ENCODE data around the gene C1orf50. TPM values are rescaled to one million over a fixed set of nuclear protein-coding genes. Genes with fewer than 3 reads are reported as not detected.

Gene C1orf50
- total and polyA plus RNA-seq, 4 donors = 1.6 to 10.6 (median 6.1) TPM

DNA sequence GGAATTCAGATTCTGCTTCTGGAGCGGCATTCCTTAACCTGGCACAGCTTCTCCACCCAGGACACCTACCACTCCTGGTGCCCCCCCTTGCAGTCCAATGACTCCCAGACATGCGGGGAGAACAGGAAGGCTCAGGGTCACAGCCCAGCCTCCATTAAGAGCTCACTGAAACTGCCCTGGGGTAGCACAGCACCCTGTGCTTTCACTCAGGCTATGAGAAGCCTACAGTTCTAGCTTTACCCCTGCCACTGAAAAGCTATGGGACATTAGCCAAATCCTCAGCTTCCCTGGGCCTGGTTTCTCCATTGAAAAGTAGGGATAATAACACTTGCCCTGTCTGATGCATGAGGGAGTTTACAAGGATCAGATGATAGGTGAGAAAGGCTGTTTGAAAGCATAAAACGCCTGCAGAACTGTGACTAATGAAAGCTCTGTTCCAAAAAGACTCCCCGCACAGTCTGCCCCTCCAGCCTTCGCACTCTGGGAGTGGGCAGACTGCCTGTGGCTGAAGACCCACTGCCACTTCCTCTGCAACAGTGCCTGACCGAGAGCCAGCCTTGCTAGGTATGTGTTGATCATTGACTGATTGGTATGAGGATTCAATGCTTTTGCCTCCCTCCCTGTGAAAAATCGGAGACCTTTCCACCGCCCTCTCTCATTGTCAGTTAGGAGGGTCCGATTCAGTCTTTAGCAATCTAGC, 24.3 kb upstream of the C1orf50 start:
- no peak for ATAC-seq (ENCODE audit: low FRiP score)
- no peaks in the 10 kb centered on the region for H3K4me1 ChIP-seq (ENCODE audit: control insufficient read depth in 1 of 2, insufficient read depth in 2 of 2, low read length in 2 of 2)
- intact Hi-C loops (cut with DNase I) = loop anchor here (10.0 kb wide), 2 partner anchors 168 to 398 kb away; no protein-coding TSS in a partner anchor
- H3K4me3 ChIP-seq (ENCODE audit: low read length in 2 of 2) = no peak overlapping the region
- H3K36me3 ChIP-seq (ENCODE audit: control insufficient read depth in 1 of 2, insufficient read depth in 2 of 2, low read length in 1 of 2) = peaks cover 0 to 4% of the 10 kb centered on the region in 2 donors
- H3K27me3 ChIP-seq (ENCODE audit: control insufficient read depth in 1 of 2, insufficient read depth in 2 of 2, low read length in 1 of 2) = no peaks in the 10 kb centered on the region
- H3K27ac ChIP-seq (ENCODE audit: low read depth in 1 of 2, low read length in 2 of 2) = no peak overlapping the region
- WGBS, 2 donors = 85 to 88% methylated on average over 9 of the region's 9 CpGs
- no peaks in the 10 kb centered on the region for H3K9me3 ChIP-seq (ENCODE audit: control insufficient read depth, low read length)
- no peak for DNase-seq

DNA sequence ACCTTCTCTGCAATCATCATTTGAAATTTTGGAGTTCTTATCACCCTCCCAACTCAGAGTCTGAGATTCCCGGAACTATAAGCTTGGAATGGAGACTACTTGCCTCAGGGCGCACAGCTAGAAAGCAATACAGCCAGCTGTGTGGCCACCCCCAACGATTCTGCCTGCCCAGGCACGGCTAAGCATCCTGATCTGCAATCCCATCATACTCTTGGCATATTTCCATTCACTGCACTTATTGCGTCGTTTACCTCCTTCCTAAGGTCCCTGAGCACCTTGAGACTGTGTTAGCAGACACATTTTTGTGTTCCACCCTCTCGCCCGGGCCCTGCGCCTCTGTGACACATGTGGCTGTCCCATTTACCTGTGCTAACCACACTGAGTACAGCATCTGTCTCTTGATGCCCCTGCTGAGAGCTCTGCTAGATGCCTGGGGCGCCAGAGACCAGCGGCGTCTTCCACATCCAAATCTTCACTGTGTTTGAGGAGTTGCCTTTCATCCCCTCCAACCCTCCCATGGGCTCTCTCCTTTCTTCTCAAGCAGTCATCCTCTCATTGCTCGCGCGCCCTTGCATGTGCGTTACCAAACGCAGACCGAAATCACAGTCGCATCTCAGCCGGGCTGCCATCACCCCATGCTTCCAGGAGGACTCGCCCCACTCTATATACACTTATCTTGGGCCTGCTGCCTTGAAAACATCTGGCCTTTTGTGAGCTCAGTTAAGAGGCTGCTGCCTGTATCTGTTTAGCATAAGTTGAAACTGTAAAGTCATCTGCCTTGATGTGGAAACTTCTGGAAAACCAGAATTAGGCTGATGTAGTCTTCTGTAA, 23.5 kb upstream of the C1orf50 start:
- no peak overlapping the region for H3K27ac ChIP-seq (ENCODE audit: low read depth in 1 of 2, low read length in 2 of 2)
- no peak for ATAC-seq (ENCODE audit: low FRiP score)
- H3K27me3 ChIP-seq (ENCODE audit: control insufficient read depth in 1 of 2, insufficient read depth in 2 of 2, low read length in 1 of 2) = no peaks in the 10 kb centered on the region
- DNase-seq = no peak
- no peak overlapping the region for H3K4me3 ChIP-seq (ENCODE audit: low read length in 2 of 2)
- no peaks in the 10 kb centered on the region for H3K9me3 ChIP-seq (ENCODE audit: control insufficient read depth, low read length)
- H3K4me1 ChIP-seq (ENCODE audit: control insufficient read depth in 1 of 2, insufficient read depth in 2 of 2, low read length in 2 of 2) = no peaks in the 10 kb centered on the region
- intact Hi-C loops (cut with DNase I) = loop anchor here (10.0 kb wide), 2 partner anchors 169 to 399 kb away; no protein-coding TSS in a partner anchor
- 75 to 79% methylated on average over 21 of the region's 21 CpGs for WGBS, 2 donors
- H3K36me3 ChIP-seq (ENCODE audit: control insufficient read depth in 1 of 2, insufficient read depth in 2 of 2, low read length in 1 of 2) = peaks cover 0 to 7% of the 10 kb centered on the region in 2 donors

GRCh38 chr1:42744148-42744413, 23.0 kb upstream of the C1orf50 start:
- no peak for ATAC-seq (ENCODE audit: low FRiP score)
- Histone ChIP-seq H3K27ac (ENCODE audit: low read depth in 1 of 2, low read length in 2 of 2) (no peak overlapping the region), H3K4me1 (ENCODE audit: control insufficient read depth in 1 of 2, insufficient read depth in 2 of 2, low read length in 2 of 2) (no peaks in the 10 kb centered on the region), H3K27me3 (ENCODE audit: control insufficient read depth in 1 of 2, insufficient read depth in 2 of 2, low read length in 1 of 2) (no peaks in the 10 kb centered on the region), H3K4me3 (ENCODE audit: low read length in 2 of 2) (no peak overlapping the region), H3K9me3 (ENCODE audit: control insufficient read depth, low read length) (no peaks in the 10 kb centered on the region), H3K36me3 (ENCODE audit: control insufficient read depth in 1 of 2, insufficient read depth in 2 of 2, low read length in 1 of 2) (peaks cover 0 to 8% of the 10 kb centered on the region in 2 donors)
- WGBS, 2 donors = 91 to 93% methylated on average over 9 of the region's 9 CpGs
- intact Hi-C loops (cut with DNase I) = loop anchor here (10.0 kb wide), 2 partner anchors 169 to 399 kb away; no protein-coding TSS in a partner anchor
- DNase-seq = no peak

DNA sequence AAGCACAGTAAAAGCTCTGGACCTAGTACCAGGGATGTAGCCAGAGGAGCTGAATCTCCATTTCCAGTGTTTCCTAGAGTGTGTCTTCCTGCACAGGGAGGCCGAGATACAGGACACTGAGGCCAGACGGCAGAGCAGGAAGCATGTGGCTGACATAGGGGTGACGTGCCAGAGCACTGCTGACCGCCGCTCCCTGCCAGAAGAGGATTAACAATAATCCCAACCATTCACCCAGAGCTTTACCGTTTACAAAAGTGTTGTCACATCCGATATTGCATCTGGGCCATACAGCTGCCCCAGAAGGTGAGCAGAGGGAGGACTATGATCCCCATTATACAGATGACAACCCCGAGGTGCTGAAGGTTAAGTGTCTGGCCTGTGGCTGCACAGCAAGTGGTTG, 21.2 kb upstream of the C1orf50 start:
- 81 to 83% methylated on average over 8 of the region's 8 CpGs for WGBS, 2 donors
- Histone ChIP-seq H3K36me3 (ENCODE audit: control insufficient read depth in 1 of 2, insufficient read depth in 2 of 2, low read length in 1 of 2) (peaks cover 0 to 8% of the 10 kb centered on the region in 2 donors), H3K4me3 (ENCODE audit: low read length in 2 of 2) (no peak overlapping the region), H3K27me3 (ENCODE audit: control insufficient read depth in 1 of 2, insufficient read depth in 2 of 2, low read length in 1 of 2) (no peaks in the 10 kb centered on the region), H3K4me1 (ENCODE audit: control insufficient read depth in 1 of 2, insufficient read depth in 2 of 2, low read length in 2 of 2) (no peaks in the 10 kb centered on the region), H3K27ac (ENCODE audit: low read depth in 1 of 2, low read length in 2 of 2) (no peak overlapping the region), H3K9me3 (ENCODE audit: control insufficient read depth, low read length) (no peaks in the 10 kb centered on the region)
- DNase-seq = no peak
- ATAC-seq (ENCODE audit: low FRiP score) = no peak
- intact Hi-C loops (cut with DNase I) = loop anchor here (5.0 to 10.0 kb wide), 3 partner anchors 171 to 401 kb away; no protein-coding TSS in a partner anchor

- no peaks in the 10 kb centered on the region for H3K4me1 ChIP-seq (ENCODE audit: control insufficient read depth in 1 of 2, insufficient read depth in 2 of 2, low read length in 2 of 2)
- H3K36me3 ChIP-seq (ENCODE audit: control insufficient read depth in 1 of 2, insufficient read depth in 2 of 2, low read length in 1 of 2) = peaks cover 0 to 8% of the 10 kb centered on the region in 2 donors
- no peak overlapping the region for H3K4me3 ChIP-seq (ENCODE audit: low read length in 2 of 2)
- ATAC-seq (ENCODE audit: low FRiP score) (no peak), DNase-seq (no peak)
- H3K27ac ChIP-seq (ENCODE audit: low read depth in 1 of 2, low read length in 2 of 2) = no peak overlapping the region
- no peaks in the 10 kb centered on the region for H3K9me3 ChIP-seq (ENCODE audit: control insufficient read depth, low read length)
- H3K27me3 ChIP-seq (ENCODE audit: control insufficient read depth in 1 of 2, insufficient read depth in 2 of 2, low read length in 1 of 2) = no peaks in the 10 kb centered on the region
- 91 to 94% methylated on average over 12 of the region's 12 CpGs for WGBS, 2 donors
- intact Hi-C loops (cut with DNase I) = loop anchor here (5.0 to 10.0 kb wide), 3 partner anchors 172 to 402 kb away; no protein-coding TSS in a partner anchor
Observed at GRCh38 chr1:42746436-42747105, 20.5 kb upstream of the C1orf50 start.

DNA sequence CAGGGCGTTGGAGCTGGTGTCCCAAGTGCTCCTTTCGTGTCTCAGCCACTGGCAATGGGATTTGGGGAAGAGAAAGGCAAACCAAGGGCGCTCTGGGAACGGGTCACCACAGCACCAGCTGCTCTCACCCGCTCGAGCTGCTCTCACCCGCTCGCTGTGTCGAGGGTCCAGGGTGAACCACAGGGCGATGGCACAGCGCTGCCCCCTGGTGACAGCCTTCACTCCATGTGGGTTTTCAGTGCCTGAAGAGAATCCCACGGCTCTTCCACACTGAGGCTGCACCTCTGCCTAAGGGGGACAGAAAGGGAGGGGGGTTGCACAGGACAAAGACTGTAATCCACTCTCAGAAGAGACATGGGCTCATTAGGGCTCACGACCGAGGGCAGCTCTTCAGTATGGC, 19.9 kb upstream of the C1orf50 start:
- no peak for DNase-seq
- Histone ChIP-seq H3K27me3 (ENCODE audit: control insufficient read depth in 1 of 2, insufficient read depth in 2 of 2, low read length in 1 of 2) (no peaks in the 10 kb centered on the region), H3K27ac (ENCODE audit: low read depth in 1 of 2, low read length in 2 of 2) (no peak overlapping the region), H3K9me3 (ENCODE audit: control insufficient read depth, low read length) (no peaks in the 10 kb centered on the region), H3K4me1 (ENCODE audit: control insufficient read depth in 1 of 2, insufficient read depth in 2 of 2, low read length in 2 of 2) (no peaks in the 10 kb centered on the region), H3K36me3 (ENCODE audit: control insufficient read depth in 1 of 2, insufficient read depth in 2 of 2, low read length in 1 of 2) (peaks cover 0 to 8% of the 10 kb centered on the region in 2 donors), H3K4me3 (ENCODE audit: low read length in 2 of 2) (no peak overlapping the region)
- intact Hi-C loops (cut with DNase I) = loop anchor here (5.0 to 10.0 kb wide), 3 partner anchors 172 to 402 kb away; no protein-coding TSS in a partner anchor
- peak; percentile 46 for ATAC-seq (ENCODE audit: low FRiP score)
- WGBS, 2 donors = 51 to 52% methylated on average over 13 to 14 of the region's 14 CpGs

DNA sequence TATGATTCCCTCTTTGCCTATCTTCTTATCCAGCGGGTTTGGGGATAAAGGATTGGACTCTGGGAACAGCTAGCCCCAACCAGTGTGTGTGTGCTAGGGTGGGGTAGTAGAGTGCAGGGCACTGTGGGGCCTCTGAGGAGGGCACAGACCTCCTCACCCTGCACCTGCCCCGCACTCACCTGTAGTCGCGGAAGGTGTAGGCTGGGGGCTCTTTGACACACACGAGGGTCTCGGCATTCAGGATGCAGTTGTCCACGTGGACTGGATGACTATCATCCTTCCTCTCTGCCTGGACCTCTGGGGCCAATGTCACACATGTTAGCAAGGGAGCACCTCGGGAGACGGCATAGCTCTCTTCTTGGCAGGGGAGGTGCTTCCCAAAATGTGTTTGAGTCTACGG, 19.0 kb upstream of the C1orf50 start:
- no peak overlapping the region for H3K4me3 ChIP-seq (ENCODE audit: low read length in 2 of 2)
- no peaks in the 10 kb centered on the region for H3K27me3 ChIP-seq (ENCODE audit: control insufficient read depth in 1 of 2, insufficient read depth in 2 of 2, low read length in 1 of 2)
- no peak for DNase-seq
- no peaks in the 10 kb centered on the region for H3K4me1 ChIP-seq (ENCODE audit: control insufficient read depth in 1 of 2, insufficient read depth in 2 of 2, low read length in 2 of 2)
- no peak overlapping the region for H3K27ac ChIP-seq (ENCODE audit: low read depth in 1 of 2, low read length in 2 of 2)
- intact Hi-C loops (cut with DNase I) = loop anchor here (5.0 to 10.0 kb wide), 3 partner anchors 173 to 403 kb away; no protein-coding TSS in a partner anchor
- no peaks in the 10 kb centered on the region for H3K9me3 ChIP-seq (ENCODE audit: control insufficient read depth, low read length)
- 81% methylated on average over 10 of the region's 10 CpGs for WGBS, 2 donors
- no peak for ATAC-seq (ENCODE audit: low FRiP score)
- peaks cover 4 to 8% of the 10 kb centered on the region in 2 donors for H3K36me3 ChIP-seq (ENCODE audit: control insufficient read depth in 1 of 2, insufficient read depth in 2 of 2, low read length in 1 of 2)
